ENCODE results near the gene UBAC2. TPM values are rescaled to one million over a fixed set of nuclear protein-coding genes. Genes with fewer than 3 reads are reported as not detected.

The UBAC2 gene
- total and polyA plus RNA-seq, 2 of the 4 experiments (the other 2 are of a cell fraction), result 20.8 to 36.3 TPM

GRCh38 chr13:99335087-99335486, 134.4 kb downstream of the UBAC2 start:
- CTCF ChIA-PET, result interaction anchor here (0.6 to 1.1 kb wide), 3 partner anchors 10 to 740 kb away, joined by 3 to 4 read pairs (median 4); no protein-coding TSS in a partner anchor
- Histone ChIP-seq H3K27ac (ENCODE audit: insufficient read depth, low read length) (no peak overlapping the region), H2BK20ac (ENCODE audit: low read depth, low read length) (no peak overlapping the region), H3K4me3 (ENCODE audit: insufficient read depth, low read depth, low read length) (no peak overlapping the region), H4K8ac (ENCODE audit: low read depth in 2 of 2, low read length in 2 of 2) (no peak overlapping the region), H3K4me2 (ENCODE audit: low read depth, low read length) (no peak overlapping the region), H2AK9ac (replicated peaks; ENCODE audit: low read depth, low read length, poor library complexity) (no peak overlapping the region), H2AFZ (replicated peaks; ENCODE audit: low read length, poor library complexity) (no peak overlapping the region), H4K91ac (ENCODE audit: insufficient read depth, low read depth, low read length) (no peak overlapping the region), H3K4ac (ENCODE audit: low read depth, low read length) (no peak overlapping the region), H3K79me1 (ENCODE audit: low read depth in 1 of 2, low read length in 2 of 2) (no peaks in the 10 kb centered on the region), H4K5ac (ENCODE audit: low read depth, low read length) (no peak overlapping the region), H2BK120ac (ENCODE audit: low read depth, low read length) (no peak overlapping the region), H3K9ac (ENCODE audit: low read depth, low read length) (no peak overlapping the region), H3K4me1 (ENCODE audit: control insufficient read depth, insufficient read depth, low read length) (peaks cover 2% of the 10 kb centered on the region), H3K14ac (replicated peaks; ENCODE audit: low read depth, low read length) (no peak overlapping the region), H3K9me3 (ENCODE audit: control insufficient read depth, insufficient read depth, low read length) (no peaks in the 10 kb centered on the region), H4K20me1 (ENCODE audit: insufficient read depth, low read length) (no peaks in the 10 kb centered on the region), H3K18ac (ENCODE audit: low read depth, low read length) (no peak overlapping the region), H3K56ac (ENCODE audit: extremely low read depth, insufficient read depth, low read length) (no peak overlapping the region), H3K9me1 (ENCODE audit: insufficient read depth, low read length) (0 out of 2 replicates have a peak, but pooled peaks cover 2% of the 10 kb centered on the region), H2AK5ac (ENCODE audit: low read depth, low read length) (no peak overlapping the region), H3K27me3 (ENCODE audit: control insufficient read depth, insufficient read depth, low read length) (no peaks in the 10 kb centered on the region), H3K23ac (ENCODE audit: low read depth, low read length) (no peak overlapping the region), H2BK15ac (ENCODE audit: low read depth, low read length) (no peak overlapping the region), H3K36me3 (ENCODE audit: control insufficient read depth, insufficient read depth, low read length) (no peaks in the 10 kb centered on the region; the same call in 1 of the 2 replicates), H2BK5ac (ENCODE audit: low read depth, low read length, poor library complexity, severe bottlenecking) (no peak overlapping the region)
- ATAC-seq (ENCODE audit: low read depth) (no peak), DNase-seq (no peak)
- no TSS peak for BruUV-seq (replicated peaks)
- in situ Hi-C loops (cut with MboI; ENCODE audit: low sequenced_read_pairs) (no loop called here), intact Hi-C loops (cut with micrococcal nuclease) (no loop called here), dilution Hi-C loops (cut with HindIII; ENCODE audit: low sequenced_read_pairs, unreplicated experiment) (no loop called here)
- POLR2A ChIA-PET (ENCODE audit: unreplicated experiment), result no interaction called here
- no CpG with 5 or more reads among the region's 2 CpGs for WGBS, 2 experiments (ENCODE audit: extremely low coverage in 2 of 2, insufficient read length in 1 of 2)
- TF ChIP-seq FOS (IDR thresholded peaks at IDR 0.05; ENCODE audit: low read depth, low read length) (no peak), MXI1 (IDR thresholded peaks at IDR 0.05; ENCODE audit: borderline replicate concordance, low read depth, low read length) (no peak), CTCF (conservative IDR thresholded peaks at IDR 0.05; ENCODE audit: low read depth, low read length) (no peak), SMC3 (IDR thresholded peaks at IDR 0.05; ENCODE audit: low read depth, low read length) (no peak), MAFK (IDR thresholded peaks at IDR 0.05; ENCODE audit: low read depth, low read length) (peak; percentile 98)

Measured in IMR-90 (cell line).